Hepatic stellate cell (primary cell): ENCODE data around the gene POR.

Experiments
- DNase-seq: peaks from one replicate; pipeline ENCODE4 v3.0.0; 2011; ENCODE audit warnings: low spot score

The POR gene

GRCh38 chr7:75916685-75917634 is 2.0 kb downstream of the POR start:
- no peak for DNase-seq

GRCh38 chr7:75920431-75921161 is 5.6 kb downstream of the POR start:
- no peak for DNase-seq

- DNase-seq: no peak
Observed at GRCh38 chr7:75921479-75921878, 6.5 kb downstream of the POR start.

- DNase-seq: no peak
Observed at GRCh38 chr7:75922966-75923603, 8.1 kb downstream of the POR start.

GRCh38 chr7:75924256-75924655 is 9.3 kb downstream of the POR start:
- no peak for DNase-seq

GRCh38 chr7:75924889-75925288 is 9.9 kb downstream of the POR start:
- no peak for DNase-seq

- no peak for DNase-seq
Observed at GRCh38 chr7:75925717-75926435, 10.9 kb downstream of the POR start.

GRCh38 chr7:75928568-75928914 is 13.6 kb downstream of the POR start:
- DNase-seq: no peak

- no peak for DNase-seq
Observed at GRCh38 chr7:75931680-75932079, 16.7 kb downstream of the POR start.

- peak; percentile 84 for DNase-seq
Observed at GRCh38 chr7:75937958-75938786, 23.2 kb downstream of the POR start.

GRCh38 chr7:75938921-75939320 is 24.0 kb downstream of the POR start:
- DNase-seq: no peak

- DNase-seq: no peak
Observed at GRCh38 chr7:75943864-75944263, 28.9 kb downstream of the POR start.

GRCh38 chr7:75944507-75944906 is 29.6 kb downstream of the POR start:
- DNase-seq: no peak

GRCh38 chr7:75945297-75946168 is 30.6 kb downstream of the POR start:
- DNase-seq: no peak

- no peak for DNase-seq
Observed at GRCh38 chr7:75946207-75946855, 31.4 kb downstream of the POR start.

GRCh38 chr7:75948179-75948578 is 33.2 kb downstream of the POR start:
- DNase-seq: no peak

GRCh38 chr7:75950111-75950681 is 35.2 kb downstream of the POR start:
- DNase-seq: no peak

GRCh38 chr7:75951506-75951905 is 36.6 kb downstream of the POR start:
- DNase-seq: no peak

- no peak for DNase-seq
Observed at GRCh38 chr7:75953431-75953830, 38.5 kb downstream of the POR start.
